Measurements from ENCODE around the gene FRMD6.

The FRMD6 gene

GRCh38 chr14:51680031-51680430 is 28.3 kb downstream of the FRMD6 start:
- no peak for TF ChIP-seq ZFX (IDR thresholded peaks at IDR 0.05)
- TF ChIP-seq CTCF (conservative IDR thresholded peaks at IDR 0.05), result no peak
- no peak overlapping the region for H3K27ac ChIP-seq

GRCh38 chr14:51681411-51681810 is 29.7 kb downstream of the FRMD6 start:
- TF ChIP-seq CTCF (conservative IDR thresholded peaks at IDR 0.05) (no peak), ZFX (IDR thresholded peaks at IDR 0.05) (no peak)
- no peak overlapping the region for H3K27ac ChIP-seq

GRCh38 chr14:51682411-51682810 is 30.7 kb downstream of the FRMD6 start:
- TF ChIP-seq ZFX (IDR thresholded peaks at IDR 0.05) (no peak), CTCF (conservative IDR thresholded peaks at IDR 0.05) (no peak)
- no peak overlapping the region for H3K27ac ChIP-seq

GRCh38 chr14:51684760-51685159 is 33.0 kb downstream of the FRMD6 start:
- TF ChIP-seq ZFX (IDR thresholded peaks at IDR 0.05) (no peak), CTCF (conservative IDR thresholded peaks at IDR 0.05) (no peak)
- H3K27ac ChIP-seq, result no peak overlapping the region

GRCh38 chr14:51691176-51691575 is 39.5 kb downstream of the FRMD6 start:
- TF ChIP-seq ZFX (IDR thresholded peaks at IDR 0.05) (no peak), CTCF (conservative IDR thresholded peaks at IDR 0.05) (no peak)
- H3K27ac ChIP-seq, result no peak overlapping the region

- H3K27ac ChIP-seq, result no peak overlapping the region
- TF ChIP-seq ZFX (IDR thresholded peaks at IDR 0.05) (no peak), CTCF (conservative IDR thresholded peaks at IDR 0.05) (no peak)
These were observed 40.9 kb downstream of the FRMD6 start for GRCh38 chr14:51692646-51693045.

- no peak overlapping the region for H3K27ac ChIP-seq
- no peak for TF ChIP-seq CTCF (conservative IDR thresholded peaks at IDR 0.05)
- TF ChIP-seq ZFX (IDR thresholded peaks at IDR 0.05), result no peak
These were observed 46.1 kb downstream of the FRMD6 start for GRCh38 chr14:51697848-51698247.
